Large intestine (tissue), 3 donors: ENCODE data around the gene TYW3. TPM values are rescaled to one million over a fixed set of nuclear protein-coding genes. Genes with fewer than 3 reads are reported as not detected.

Experiments
- DNase-seq, 2 donors: peaks; one replicate each; pipeline versions ENCODE4 v3.0.0 to v3.0.0-alpha.2; 2013
- H3K27ac ChIP-seq: one replicate; pipeline ENCODE4 v1.5.1; 2013; ENCODE audit warnings: low read length
- H3K27me3 ChIP-seq: 2 replicates; pipeline ENCODE4 v1.6.1; 2013; ENCODE audit warnings: low read length; ENCODE audit not compliant: control insufficient read depth, insufficient read depth
- H3K36me3 ChIP-seq: 2 replicates; pipeline ENCODE4 v1.6.1; 2013; ENCODE audit warnings: low read length; ENCODE audit not compliant: control insufficient read depth, insufficient read depth
- H3K4me1 ChIP-seq: one replicate; pipeline ENCODE4 v1.6.1; 2013; ENCODE audit warnings: low read length; ENCODE audit not compliant: control insufficient read depth, insufficient read depth
- H3K4me3 ChIP-seq: one replicate; pipeline ENCODE4 v1.5.1; 2013; ENCODE audit warnings: low read length
- H3K9me3 ChIP-seq: one replicate; pipeline ENCODE4 v1.6.1; 2013; ENCODE audit warnings: mild to moderate bottlenecking, low read depth, low read length, moderate library complexity; ENCODE audit not compliant: control insufficient read depth
- WGBS: methylation state at CpG from one replicate; pipeline ENCODE4 v1.1.5; 2013; ENCODE audit warnings: low lambda C conversion rate; ENCODE audit not compliant: insufficient coverage; 5-methylcytosine and 5-hydroxymethylcytosine counted together
- polyA plus RNA-seq: library from polyadenylated mRNA; unstranded; fragments of 120-200 nt; gene quantifications from one replicate; pipeline ENCODE4 v1.2.1, GENCODE V29; 2013

TYW3 gene
- polyA plus RNA-seq, 1 donor = 20.0 TPM

DNA sequence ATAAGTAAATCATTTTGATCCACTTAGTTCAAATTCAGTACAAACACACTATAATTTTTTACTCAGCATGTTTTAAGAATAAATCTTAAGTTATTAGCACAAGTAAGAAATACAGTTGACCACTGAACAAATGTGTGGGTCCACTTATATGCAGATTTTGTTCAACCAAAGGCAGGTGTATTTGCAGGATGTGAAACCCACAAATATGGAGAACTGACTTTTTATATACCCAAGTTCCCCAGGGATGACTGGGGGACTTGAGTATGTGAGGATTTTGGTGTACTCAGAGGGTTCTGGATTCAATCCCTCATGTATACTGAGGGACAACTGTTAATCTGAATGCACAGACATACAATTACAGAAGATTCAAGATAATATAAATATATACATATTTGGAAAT is 33.6 kb upstream of the TYW3 start:
- Histone ChIP-seq H3K4me3 (no peak overlapping the region), H3K4me1 (no peaks in the 10 kb centered on the region)

DNA sequence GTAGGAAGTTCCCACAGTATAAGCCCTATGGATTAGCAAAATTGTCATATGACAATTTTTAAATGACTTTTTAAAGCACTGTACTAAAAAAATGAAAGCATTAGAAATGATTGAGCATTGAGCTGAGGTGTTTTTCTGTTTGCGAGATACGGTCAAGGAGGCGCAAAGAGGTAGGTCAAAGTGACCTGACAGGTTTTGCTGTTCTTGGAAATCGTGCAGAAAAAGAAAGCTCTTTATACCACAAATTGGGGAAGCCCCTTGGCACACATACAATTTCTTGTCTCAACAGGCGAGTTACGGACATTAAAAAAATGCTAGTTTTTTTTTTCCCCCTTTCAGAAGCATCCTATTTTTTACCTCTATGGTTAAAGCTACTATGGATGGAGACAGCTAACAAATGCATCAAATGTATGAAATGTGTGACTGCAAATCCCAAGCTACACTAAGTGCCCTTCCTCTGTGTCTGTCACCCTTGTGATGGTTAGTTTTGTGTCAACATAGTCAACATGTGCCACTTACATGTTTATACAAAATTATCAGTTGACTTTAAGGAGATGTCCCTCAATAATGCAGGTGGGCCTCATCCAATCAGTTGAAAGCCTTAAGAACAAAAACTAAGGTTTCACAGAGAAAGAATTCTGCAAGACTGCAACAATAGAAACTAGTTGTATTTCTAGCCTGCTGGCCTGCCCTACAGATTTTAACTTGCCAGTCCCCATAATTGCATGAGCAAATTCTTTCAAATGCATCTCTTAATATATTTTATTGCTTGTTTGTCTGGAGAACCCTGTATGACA is 29.4 kb upstream of the TYW3 start:
- 80% methylated on average over 1 of the region's 6 CpGs for WGBS

More for the DNA sequence above, 33.6 kb upstream of the TYW3 start:
- Histone ChIP-seq H3K36me3 (peaks cover 8% of the 10 kb centered on the region), H3K9me3 (no peaks in the 10 kb centered on the region), H3K27ac (no peak overlapping the region), H3K27me3 (no peaks in the 10 kb centered on the region)
- no peak for DNase-seq

DNA sequence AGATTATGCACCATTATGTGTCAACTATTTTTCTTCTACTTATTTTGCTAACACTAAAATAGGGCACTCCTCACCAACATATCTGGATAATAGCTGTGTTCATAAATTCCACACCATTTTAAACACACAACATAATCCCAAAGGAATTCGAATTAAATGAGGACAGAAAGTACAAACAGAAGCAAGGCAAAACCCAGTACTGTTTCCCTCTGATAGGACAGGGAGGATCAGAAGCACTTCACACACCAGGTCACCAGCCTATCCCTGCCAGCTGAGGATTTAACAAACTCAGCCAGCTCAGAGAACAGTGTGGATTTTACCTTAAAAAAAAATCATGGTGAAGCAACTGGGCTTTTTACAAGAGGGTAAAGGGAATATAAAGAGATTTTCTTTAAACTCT is 20.1 kb upstream of the TYW3 start:
- DNase-seq = no peak
- H3K4me3 ChIP-seq = no peak overlapping the region
- WGBS = no CpG with 5 or more reads among the region's 1 CpG
- H3K36me3 ChIP-seq = peaks cover 55% of the 10 kb centered on the region
- no peaks in the 10 kb centered on the region for H3K9me3 ChIP-seq
- H3K27ac ChIP-seq = no peak overlapping the region
- H3K27me3 ChIP-seq = no peaks in the 10 kb centered on the region
- peaks cover 6% of the 10 kb centered on the region for H3K4me1 ChIP-seq

More for the DNA sequence above, 29.4 kb upstream of the TYW3 start:
- Histone ChIP-seq H3K27ac (no peak overlapping the region), H3K4me1 (no peaks in the 10 kb centered on the region), H3K4me3 (no peak overlapping the region), H3K36me3 (peaks cover 24% of the 10 kb centered on the region), H3K27me3 (no peaks in the 10 kb centered on the region), H3K9me3 (no peaks in the 10 kb centered on the region)
- DNase-seq = no peak

DNA sequence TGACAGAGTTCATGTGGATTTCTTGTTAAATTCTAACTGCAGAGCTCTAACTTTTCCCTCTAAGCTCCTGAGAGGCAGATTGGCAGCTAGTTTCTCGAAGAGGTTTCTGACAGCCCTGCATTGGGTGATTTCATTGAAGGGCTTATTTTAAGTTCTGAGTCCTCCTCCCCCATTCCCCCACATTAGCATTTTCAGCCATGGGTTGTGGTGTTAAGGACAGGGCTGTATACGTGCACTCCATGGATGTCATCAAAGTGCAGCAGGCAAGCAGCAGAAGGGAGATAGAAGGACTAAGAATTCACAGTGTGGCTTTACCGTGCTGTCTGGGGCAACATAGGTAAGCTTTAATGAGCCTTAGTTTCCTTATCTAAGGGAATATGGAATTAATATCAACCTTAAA is 19.1 kb upstream of the TYW3 start:
- H3K27me3 ChIP-seq = no peaks in the 10 kb centered on the region
- no peak for DNase-seq
- no peaks in the 10 kb centered on the region for H3K9me3 ChIP-seq
- no peak overlapping the region for H3K4me3 ChIP-seq
- peaks cover 6% of the 10 kb centered on the region for H3K4me1 ChIP-seq
- WGBS = 60% methylated on average over 1 of the region's 3 CpGs
- H3K36me3 ChIP-seq = peaks cover 55% of the 10 kb centered on the region
- H3K27ac ChIP-seq = no peak overlapping the region

DNA sequence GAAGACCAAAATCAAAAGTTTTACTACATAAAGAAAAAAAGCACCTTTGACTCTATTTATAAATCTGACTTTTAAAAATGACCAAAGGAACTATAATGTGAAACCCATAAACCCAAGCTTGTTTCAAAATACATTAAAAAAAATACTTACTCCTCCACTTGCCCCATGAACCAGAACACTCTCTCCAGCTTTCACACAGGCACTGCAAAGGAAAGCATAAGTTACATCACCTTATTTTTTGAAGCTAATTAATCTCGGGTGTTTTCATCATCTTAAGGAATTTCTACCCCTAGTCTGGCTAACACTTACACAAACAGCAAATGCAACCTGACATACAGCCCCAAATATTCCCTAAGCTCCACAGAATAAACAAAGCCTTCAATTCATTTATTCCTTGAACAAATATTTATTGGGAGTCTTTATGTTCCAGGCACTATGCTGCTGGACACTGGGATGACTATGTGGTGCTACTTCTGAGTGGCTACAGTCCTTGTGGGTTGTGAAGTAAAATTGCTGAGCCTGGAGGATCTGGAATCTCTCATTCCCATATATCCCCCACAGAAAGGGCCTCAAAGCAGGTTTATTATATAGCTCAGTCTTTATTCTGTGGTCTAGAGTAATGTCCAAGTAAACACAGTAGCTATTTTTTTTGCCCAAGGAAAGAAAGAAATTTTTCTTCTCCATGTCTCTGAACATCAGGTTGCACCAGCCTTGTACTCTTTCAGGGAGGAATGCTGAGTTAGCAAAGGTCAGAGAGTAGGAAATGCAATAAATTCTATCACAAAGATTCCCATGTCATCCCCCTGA is 18.3 kb upstream of the TYW3 start:
- peak overlapping the region; percentile 16 for H3K27ac ChIP-seq
- H3K36me3 ChIP-seq = peaks cover 51% of the 10 kb centered on the region

DNA sequence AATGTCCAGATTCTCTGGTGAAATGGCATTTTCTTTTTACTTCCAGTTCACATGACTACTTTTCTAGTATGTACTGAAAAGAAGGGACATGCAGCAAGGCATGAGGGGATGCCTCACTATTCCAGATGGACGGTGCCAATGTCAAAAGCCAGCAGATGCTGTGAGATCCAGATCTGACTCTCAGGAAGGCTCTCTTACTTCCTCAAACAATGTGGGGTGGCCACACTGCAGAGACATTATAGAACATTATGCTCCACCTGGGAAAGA is 17.8 kb upstream of the TYW3 start:
- WGBS = 100% methylated on average over 1 of the region's 1 CpG
- no peak overlapping the region for H3K4me3 ChIP-seq
- H3K9me3 ChIP-seq = no peaks in the 10 kb centered on the region
- no peaks in the 10 kb centered on the region for H3K27me3 ChIP-seq
- H3K36me3 ChIP-seq = peaks cover 55% of the 10 kb centered on the region
- H3K4me1 ChIP-seq = peaks cover 6% of the 10 kb centered on the region
- no peak for DNase-seq
- H3K27ac ChIP-seq = peak overlapping the region; percentile 35

More for the DNA sequence above, 18.3 kb upstream of the TYW3 start:
- no peak overlapping the region for H3K4me3 ChIP-seq
- DNase-seq = peak; percentile 7 to 38
- H3K27me3 ChIP-seq = no peaks in the 10 kb centered on the region
- H3K4me1 ChIP-seq = peaks cover 6% of the 10 kb centered on the region
- 67% methylated on average over 1 of the region's 1 CpG for WGBS
- H3K9me3 ChIP-seq = no peaks in the 10 kb centered on the region

DNA sequence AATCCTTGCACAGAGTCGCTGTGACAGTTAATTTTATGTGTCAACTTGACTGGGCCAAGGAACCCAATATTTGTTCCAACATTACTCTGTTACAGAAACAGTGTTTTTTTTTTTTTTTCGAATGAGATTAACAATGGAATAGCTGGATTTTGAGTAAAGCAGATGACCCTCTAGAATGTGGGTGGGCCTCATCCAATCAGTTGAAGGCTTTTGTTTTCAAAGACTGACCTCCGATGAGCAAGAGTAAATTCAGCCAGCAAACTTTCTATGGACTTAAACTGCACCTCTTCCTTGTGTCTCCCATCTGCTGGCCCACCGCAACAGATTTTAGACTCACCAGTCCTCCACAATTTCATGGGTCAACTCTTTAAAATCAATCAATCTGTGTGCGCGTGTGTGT is 17.1 kb upstream of the TYW3 start:
- H3K4me1 ChIP-seq = peaks cover 6% of the 10 kb centered on the region
- H3K9me3 ChIP-seq = no peaks in the 10 kb centered on the region
- H3K36me3 ChIP-seq = peaks cover 59% of the 10 kb centered on the region
- no peak overlapping the region for H3K4me3 ChIP-seq
- H3K27me3 ChIP-seq = no peaks in the 10 kb centered on the region
- no CpG with 5 or more reads among the region's 6 CpGs for WGBS
- no peak overlapping the region for H3K27ac ChIP-seq
- DNase-seq = no peak

DNA sequence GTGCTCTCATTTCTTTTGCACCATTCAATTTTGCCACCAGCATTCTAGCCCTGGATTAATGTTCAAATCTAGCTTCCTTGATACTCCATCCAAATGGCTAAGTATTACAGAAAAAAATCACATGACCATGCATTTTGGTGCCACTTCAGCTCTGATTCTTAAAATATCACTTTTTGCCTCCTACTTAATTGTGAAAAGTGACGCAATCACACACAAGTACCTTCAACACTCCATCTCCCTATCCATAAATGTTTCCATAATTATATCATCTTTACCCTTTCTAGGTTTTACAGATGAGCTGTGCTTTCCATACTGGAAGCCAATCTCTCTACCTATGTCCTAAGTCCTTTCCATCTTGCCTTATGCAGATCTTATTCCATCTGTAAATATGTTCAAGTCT is 16.1 kb upstream of the TYW3 start:
- Histone ChIP-seq H3K9me3 (no peaks in the 10 kb centered on the region), H3K4me3 (no peak overlapping the region), H3K27ac (peak overlapping the region; percentile 23), H3K27me3 (no peaks in the 10 kb centered on the region), H3K4me1 (peaks cover 6% of the 10 kb centered on the region), H3K36me3 (peaks cover 57% of the 10 kb centered on the region)
- no peak for DNase-seq
- 90% methylated on average over 1 of the region's 1 CpG for WGBS

DNA sequence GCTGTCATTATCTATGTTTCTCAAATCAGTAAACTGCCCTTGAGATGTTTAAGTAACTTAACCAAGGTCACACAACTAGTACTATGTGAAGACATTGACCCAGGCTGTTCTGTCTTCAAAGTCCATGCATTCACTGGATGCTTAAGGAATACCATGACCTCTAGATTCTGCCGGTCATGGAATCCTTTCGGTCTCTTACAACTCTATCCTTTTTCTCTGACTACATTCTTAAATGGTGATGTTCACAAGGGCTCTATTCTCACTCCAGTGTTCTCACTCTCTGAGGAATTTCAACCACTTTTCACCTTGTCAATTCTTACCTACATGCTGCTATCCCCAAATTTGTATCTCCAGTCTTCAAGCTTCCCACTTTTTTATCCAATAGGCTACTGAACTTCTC is 15.3 kb upstream of the TYW3 start:
- Histone ChIP-seq H3K36me3 (peaks cover 57% of the 10 kb centered on the region), H3K27me3 (no peaks in the 10 kb centered on the region), H3K4me1 (peaks cover 6% of the 10 kb centered on the region), H3K4me3 (no peak overlapping the region), H3K27ac (peak overlapping the region; percentile 18), H3K9me3 (no peaks in the 10 kb centered on the region)
- WGBS = 63% methylated on average over 2 of the region's 2 CpGs
- no peak for DNase-seq

DNA sequence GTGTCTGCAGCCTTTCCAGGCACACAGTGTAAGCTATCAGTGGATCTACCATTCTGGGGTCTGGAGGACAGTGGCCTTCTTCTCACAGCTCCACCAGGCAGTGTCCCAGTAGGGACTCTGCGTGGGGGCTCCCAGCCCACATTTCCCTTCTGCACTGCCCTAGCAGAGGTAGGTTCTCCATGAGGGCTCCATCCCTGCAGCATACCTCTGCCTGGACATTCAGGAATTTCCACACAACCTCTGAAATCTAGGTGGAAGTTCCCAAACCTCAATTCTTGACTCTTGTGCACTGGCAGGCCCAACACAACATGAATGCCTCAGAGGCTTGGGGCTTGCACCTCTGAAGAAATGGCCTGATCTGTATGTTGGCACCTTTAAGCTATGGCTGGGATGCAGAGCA is 6.9 kb upstream of the TYW3 start:
- no CpG with 5 or more reads among the region's 1 CpG for WGBS

More for the DNA sequence above, 6.9 kb upstream of the TYW3 start:
- Histone ChIP-seq H3K9me3 (peaks cover 9% of the 10 kb centered on the region), H3K36me3 (peaks cover 40% of the 10 kb centered on the region), H3K4me1 (no peaks in the 10 kb centered on the region), H3K27ac (no peak overlapping the region), H3K27me3 (no peaks in the 10 kb centered on the region), H3K4me3 (no peak overlapping the region)
- no peak for DNase-seq
